AG04449 (cell line): ENCODE data around the gene C7.

Source experiments
- CTCF ChIA-PET: fragments of 350-600 bp; formaldehyde crosslinking; extraction: SDS; loops from one replicate; lab custom pipeline; 2021; ENCODE audit warnings: antibody characterized with exemption; lab: Yijun Ruan, JAX
- POLR2A ChIA-PET: fragments of 400-600, 350-600 bp; formaldehyde crosslinking; extraction: SDS; loops from one replicate; lab custom pipeline; 2020; ENCODE audit warnings: antibody characterized with exemption, inconsistent platforms; lab: Yijun Ruan, JAX
- DNase-seq: peaks from one replicate; pipeline ENCODE4 v3.0.0-alpha.2; 2010; ENCODE audit warnings: low read depth, low spot score
- H3K4me3 ChIP-seq: 2 replicates; pipeline ENCODE4 v1.5.1; 2011; ENCODE audit warnings: low read depth, mild to moderate bottlenecking, control low read depth, low read length
- CTCF ChIP-seq: IDR thresholded peaks from one replicate; pipeline ENCODE4 v1.5.1; 2011; ENCODE audit warnings: mild to moderate bottlenecking, moderate library complexity, low read length, control low read depth, inconsistent platforms; ENCODE audit not compliant: insufficient read depth; ENCODE audit errors: missing control alignments

C7 gene

GRCh38 chr5:40945111-40945510 is 35.8 kb downstream of the C7 start:
- CTCF ChIA-PET, result interaction anchor here (1.6 kb wide), 1 partner anchor 40 kb away, joined by 5 read pairs; no protein-coding TSS in a partner anchor
- DNase-seq, result no peak
- no peak overlapping the region for H3K4me3 ChIP-seq
- POLR2A ChIA-PET, result no interaction called here
- no peak for TF ChIP-seq CTCF

GRCh38 chr5:40955313-40955712 is 46.0 kb downstream of the C7 start:
- no peak for TF ChIP-seq CTCF
- DNase-seq, result no peak
- POLR2A ChIA-PET, result no interaction called here
- no peak overlapping the region for H3K4me3 ChIP-seq
- CTCF ChIA-PET, result no interaction called here

- TF ChIP-seq CTCF, result no peak
- ChIA-PET POLR2A (no interaction called here), CTCF (no interaction called here)
- H3K4me3 ChIP-seq, result no peak overlapping the region
- no peak for DNase-seq
These were observed 47.8 kb downstream of the C7 start for GRCh38 chr5:40957048-40957447.

GRCh38 chr5:40958811-40959210 is 49.5 kb downstream of the C7 start:
- TF ChIP-seq CTCF, result no peak
- H3K4me3 ChIP-seq, result no peak overlapping the region
- ChIA-PET POLR2A (no interaction called here), CTCF (no interaction called here)
- DNase-seq, result no peak

GRCh38 chr5:40960037-40960436 is 50.7 kb downstream of the C7 start:
- no peak for DNase-seq
- TF ChIP-seq CTCF, result no peak
- ChIA-PET POLR2A (no interaction called here), CTCF (no interaction called here)
- no peak overlapping the region for H3K4me3 ChIP-seq

- DNase-seq, result no peak
- ChIA-PET CTCF (no interaction called here), POLR2A (no interaction called here)
- TF ChIP-seq CTCF, result no peak
- H3K4me3 ChIP-seq, result no peak overlapping the region
These were observed 53.1 kb downstream of the C7 start for GRCh38 chr5:40962207-40962955.
